GM12873 (cell line): Measurements from ENCODE around the gene MRPL10.

Source experiments
- CTCF ChIP-seq: IDR thresholded peaks from 2 replicates; pipeline ENCODE4 v1.5.1; 2012; ENCODE audit warnings: low read depth, mild to moderate bottlenecking, moderate library complexity, low read length, control low read depth; ENCODE audit not compliant: insufficient read depth; ENCODE audit errors: missing control alignments

Gene MRPL10

GRCh38 chr17:47841488-47842291 lies 10.3 kb upstream of the MRPL10 start:
- TF ChIP-seq CTCF: no peak

- peak; percentile 93 for TF ChIP-seq CTCF
These were observed 9.6 kb upstream of the MRPL10 start, which contains the start of gene SCRN2 for GRCh38 chr17:47840742-47841487. SCRN2 (minus strand) TSS chr17:47841273; CDS start chr17:47840843, 430 bp downstream.

GRCh38 chr17:47840001-47840741 lies 8.8 kb upstream of the MRPL10 start:
- no peak for TF ChIP-seq CTCF

GRCh38 chr17:47839071-47839470 lies 7.7 kb upstream of the MRPL10 start:
- TF ChIP-seq CTCF: no peak

- TF ChIP-seq CTCF: no peak
These were observed 7.3 kb upstream of the MRPL10 start for GRCh38 chr17:47838636-47839035.

- TF ChIP-seq CTCF: no peak
These were observed 6.2 kb upstream of the MRPL10 start for GRCh38 chr17:47837401-47838039.
